Suppressor macrophage treated with lipopolysaccharide for 1 hour (primary cell): Measurements from ENCODE around the gene SEMA3G.
A peak's percentile ranks its signal among the peaks of the same experiment; 100 is the strongest.

Source experiments
- DNase-seq, 3 donors: peaks; one replicate each; pipeline ENCODE4 v3.0.0-alpha.2; 2020 to 2022

The SEMA3G gene

DNA sequence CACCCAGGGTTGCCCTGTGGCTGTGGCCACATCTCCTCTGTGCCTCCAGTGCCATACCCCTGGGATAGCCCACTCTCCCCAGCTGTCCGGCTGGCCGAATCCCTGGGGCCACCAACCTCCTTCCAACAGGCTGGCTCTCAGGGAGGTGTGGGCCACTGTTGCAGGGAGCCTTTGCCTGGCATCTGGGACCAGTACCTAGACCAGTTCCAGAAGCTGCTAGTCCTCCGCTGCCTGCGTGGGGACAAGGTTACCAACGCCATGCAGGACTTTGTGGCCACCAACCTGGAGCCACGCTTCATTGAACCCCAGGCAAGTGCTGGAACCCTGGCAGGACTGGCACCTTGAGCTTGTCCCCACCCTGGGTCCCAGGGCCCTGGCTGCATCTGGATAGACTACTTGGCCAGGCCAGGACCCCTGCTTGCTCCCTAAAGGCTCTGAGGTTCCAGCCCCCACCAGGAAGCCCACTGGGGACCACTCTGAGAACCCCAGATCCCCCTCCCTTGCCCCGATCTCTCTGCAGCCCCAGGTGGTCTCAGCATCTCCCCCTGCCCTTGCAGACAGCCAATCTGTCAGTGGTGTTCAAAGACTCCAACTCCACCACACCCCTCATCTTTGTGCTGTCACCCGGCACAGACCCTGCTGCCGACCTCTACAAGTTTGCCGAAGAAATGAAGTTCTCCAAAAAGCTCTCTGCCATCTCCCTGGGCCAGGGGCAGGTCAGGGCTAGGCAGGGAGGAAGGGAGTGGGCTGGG is 50.0 kb downstream of the SEMA3G start:
- no peak for DNase-seq

DNA sequence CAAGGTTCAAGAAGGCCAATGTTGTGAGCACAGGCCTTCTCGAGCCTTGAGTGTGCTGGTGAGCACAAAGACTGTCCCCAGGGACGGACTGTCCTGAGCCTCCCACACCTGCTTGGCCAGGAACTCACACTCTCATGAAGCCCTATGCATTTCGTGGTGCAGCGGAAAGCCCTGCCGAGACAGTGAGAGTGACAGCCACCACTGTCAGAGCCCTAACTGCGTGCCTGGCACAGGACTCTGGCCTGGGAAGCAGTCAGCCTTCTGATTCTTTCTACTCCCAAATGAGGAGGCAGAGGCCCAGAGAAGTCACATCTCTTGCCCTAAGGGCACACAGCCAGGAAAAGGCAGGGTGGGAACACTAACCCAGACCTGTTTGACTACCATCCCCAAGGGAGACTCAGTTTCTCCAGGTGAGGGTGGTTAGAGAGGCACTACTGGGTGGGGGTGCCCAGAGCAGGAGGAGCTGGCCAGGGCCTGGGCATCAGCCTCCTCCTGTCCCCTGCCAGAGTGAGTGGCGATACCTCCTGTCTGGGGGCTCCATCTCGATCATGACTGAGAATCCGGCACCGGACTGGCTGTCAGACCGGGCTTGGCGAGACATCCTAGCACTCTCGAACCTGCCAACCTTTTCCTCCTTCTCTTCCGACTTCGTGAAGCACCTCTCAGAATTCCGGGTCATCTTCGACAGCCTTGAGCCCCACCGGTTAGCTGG is 50.8 kb downstream of the SEMA3G start:
- no peak for DNase-seq

DNA sequence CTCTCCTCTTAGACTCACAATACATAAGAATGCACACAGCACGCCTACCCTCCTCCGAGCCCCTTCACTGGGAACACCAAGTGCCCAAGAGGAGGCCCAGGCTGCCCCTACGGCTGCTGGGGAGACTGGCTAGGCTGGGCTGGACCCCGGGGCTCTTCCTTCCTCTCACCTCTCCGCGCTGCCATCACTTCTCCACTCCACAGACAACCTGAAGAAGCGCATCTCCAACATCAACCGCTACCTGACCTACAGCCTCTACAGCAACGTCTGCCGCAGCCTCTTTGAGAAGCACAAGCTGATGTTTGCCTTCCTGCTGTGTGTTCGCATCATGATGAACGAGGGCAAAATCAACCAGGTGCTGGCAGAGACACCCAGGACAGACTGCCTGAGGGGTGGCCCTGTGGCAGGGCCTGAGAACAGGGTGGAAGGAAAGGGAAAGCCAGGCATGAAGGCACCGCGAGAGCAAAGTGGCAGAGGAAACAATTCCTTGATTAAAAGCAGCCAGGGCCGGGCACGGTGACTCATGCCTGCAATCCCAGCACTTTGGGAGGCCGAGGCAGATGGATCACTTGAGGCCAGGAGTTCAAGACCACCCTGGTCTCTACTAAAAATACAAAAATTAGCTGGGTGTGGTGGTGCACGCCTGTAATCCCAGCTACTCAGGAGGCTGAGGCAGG is 51.6 kb downstream of the SEMA3G start:
- no peak for DNase-seq

DNA sequence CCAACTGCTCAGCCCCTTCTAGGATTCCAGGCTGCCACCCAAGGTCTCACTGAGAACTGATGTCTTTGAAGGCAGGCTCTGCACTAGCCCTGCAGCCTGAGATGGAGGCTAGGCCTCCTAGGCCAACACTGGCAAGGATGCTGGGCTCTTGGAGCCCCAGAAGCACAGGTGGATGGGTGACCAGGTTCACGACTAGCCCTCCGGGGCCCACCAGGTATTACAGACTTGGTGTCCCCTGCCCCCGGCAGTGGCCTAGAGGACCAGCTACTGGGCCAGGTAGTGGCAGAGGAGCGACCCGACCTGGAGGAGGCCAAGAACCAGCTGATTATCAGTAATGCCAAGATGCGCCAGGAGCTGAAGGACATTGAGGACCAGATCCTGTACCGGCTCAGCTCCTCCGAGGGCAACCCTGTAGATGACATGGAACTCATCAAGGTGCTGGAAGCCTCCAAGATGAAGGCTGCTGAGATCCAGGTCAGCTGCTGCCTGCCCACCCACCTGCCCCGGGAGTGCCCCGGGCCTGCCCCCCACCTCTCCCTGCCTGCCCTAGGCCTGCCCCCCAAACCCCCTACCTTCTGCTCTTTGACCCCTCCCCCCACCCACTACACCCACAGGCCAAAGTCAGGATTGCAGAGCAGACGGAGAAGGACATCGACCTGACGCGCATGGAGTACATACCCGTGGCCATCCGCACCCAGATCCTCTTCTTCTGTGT is 52.5 kb downstream of the SEMA3G start:
- no peak for DNase-seq

DNA sequence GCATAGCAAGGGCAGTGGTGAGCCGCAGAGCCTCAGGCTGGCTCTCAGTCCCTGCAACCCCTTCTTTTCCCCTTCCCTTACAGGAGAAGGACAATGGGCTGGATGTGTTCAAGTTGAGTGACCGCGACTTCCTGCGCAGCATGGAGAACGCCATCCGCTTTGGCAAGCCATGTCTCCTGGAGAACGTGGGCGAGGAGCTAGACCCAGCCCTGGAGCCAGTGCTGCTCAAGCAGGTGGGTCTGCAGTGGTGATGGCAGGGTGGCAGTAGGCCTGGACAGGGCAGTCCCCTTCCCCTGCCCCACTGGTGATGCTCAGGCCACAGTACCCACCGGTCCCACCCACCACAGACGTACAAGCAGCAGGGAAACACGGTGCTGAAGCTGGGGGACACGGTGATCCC is 53.8 kb downstream of the SEMA3G start:
- no peak for DNase-seq

DNA sequence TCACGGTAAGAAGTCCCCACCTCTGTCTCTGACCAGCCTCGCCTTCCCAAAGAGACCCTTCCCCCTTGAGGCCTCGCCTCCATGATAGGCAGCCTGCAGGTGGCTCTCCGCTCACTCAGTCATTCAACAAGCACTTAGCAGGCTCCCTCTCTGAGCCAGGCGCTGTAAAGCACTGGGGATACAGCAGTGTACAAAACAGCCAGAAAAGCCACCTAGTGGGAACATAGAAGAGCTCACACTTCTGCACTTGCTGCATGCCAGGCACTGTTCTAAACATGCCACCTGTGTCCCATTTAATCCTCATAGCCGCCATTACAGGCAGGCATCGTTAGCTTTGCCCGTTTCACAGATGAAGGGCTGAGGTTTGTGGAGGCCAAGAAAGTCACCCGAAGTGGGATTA is 56.0 kb downstream of the SEMA3G start:
- no peak for DNase-seq

DNA sequence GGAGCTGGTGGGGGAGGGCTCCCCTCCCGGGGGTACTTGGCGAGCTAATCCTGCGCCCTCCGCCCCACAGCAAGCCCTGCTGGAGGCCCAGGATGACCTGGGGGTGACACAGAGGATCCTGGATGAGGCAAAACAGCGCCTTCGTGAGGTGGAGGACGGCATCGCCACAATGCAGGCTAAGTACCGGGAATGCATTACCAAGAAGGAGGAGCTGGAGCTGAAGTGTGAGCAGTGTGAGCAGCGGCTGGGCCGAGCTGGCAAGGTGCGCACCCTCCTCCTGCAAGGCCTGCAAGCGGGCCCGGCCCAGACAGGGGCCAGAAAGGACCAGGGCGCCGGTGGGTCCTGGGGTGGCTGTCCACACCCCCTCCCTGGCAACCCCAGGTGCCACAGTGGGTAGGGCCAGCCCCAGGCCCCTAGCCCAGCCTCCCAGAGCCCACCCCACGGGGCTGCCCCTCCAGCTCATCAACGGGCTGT is 56.5 kb downstream of the SEMA3G start:
- no peak for DNase-seq

DNA sequence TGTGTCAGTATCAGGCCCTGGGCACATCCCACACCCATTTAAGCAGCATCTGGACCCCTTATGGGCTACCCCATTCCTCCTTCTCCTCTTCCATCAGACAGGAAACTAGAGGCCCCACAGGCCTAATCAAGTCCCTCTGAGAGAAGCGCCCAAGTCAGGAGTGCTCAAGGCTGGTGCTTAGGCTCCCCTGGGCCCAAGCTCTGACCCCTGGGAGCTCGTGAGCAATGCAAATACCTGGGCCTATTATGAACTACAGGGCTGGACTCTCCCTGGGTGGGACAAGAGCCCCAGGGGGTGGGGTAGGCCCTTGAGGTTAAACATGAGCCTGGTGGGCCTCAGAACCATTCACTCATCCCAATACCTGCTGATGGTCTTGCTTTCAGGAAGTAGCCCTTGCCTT is 57.4 kb downstream of the SEMA3G start:
- no peak for DNase-seq

DNA sequence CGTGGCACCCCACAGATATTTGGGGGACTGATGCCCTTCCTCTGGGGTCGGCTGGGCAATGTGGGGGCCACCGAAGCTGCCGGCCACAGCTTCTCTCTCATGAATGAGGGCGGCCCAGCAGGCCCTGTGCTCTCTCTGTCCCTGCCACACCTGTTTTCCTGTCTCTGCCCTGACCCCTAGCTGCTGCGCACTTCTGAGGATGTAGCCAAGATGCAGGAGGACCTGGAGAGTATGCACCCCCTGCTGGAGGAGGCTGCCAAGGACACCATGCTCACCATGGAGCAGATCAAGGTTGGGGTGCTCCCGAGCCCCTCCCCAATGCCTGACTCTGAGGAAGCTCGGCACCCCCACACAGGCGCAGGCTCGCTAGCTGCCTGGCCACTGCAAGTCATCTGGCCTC is 59.7 kb downstream of the SEMA3G start:
- peak in 2 of 3 donors; percentile 19 to 32 for DNase-seq

DNA sequence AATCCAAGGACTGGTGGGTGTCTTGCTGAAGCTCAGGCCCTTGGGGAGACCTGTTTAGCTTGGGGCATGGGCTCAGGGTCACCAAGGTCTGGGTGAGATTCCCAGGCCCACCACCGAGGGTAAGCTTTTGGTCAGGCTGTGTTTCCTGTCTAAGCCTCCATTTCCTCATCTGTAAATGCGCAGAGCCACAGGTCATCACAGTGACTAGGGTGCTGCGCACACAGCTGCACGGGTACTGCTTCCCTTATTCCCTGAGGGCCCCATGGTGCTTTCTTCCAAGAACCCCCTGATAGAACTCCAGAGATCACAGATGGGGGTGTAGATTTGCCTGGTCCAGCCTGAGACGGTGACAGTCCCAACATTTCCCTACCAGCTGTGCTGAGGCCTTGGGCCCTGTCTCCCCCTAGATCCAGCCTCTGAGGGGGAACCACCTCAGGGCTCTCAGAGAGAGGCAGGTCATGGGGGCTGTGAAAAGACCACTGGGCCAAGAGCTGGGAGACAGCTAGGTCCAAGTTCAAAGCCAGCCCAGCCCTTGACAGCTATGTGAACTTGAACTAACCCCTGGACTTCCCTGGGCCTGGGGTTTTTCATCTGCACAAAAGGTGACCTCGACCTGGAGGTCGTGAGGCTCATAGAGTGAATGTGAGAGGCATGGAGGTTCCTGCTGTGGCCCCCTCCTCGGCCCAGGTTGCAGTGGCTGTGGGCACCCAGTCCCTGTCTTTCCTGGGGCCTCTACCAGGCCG is 60.7 kb downstream of the SEMA3G start:
- DNase-seq = peak in 2 of 3 donors; percentile 26 to 28

DNA sequence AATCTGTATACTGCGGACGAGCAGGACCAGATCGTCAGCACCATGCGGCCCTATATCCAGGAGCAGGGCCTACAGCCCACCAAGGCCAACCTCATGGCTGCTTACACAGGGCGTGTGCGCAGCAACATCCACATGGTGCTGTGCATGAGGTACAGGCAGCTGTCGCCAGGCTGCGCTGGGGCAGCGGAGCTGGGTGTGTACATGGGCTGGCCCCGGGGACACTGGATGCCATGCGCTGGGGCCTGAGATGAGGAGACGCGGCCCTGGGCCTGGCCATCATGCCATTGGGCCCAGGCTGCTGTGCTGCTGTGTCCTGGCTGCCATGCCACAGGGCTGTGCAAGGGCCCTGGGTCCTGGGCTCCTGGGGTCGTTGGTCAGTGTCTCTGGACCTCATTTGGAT is 61.5 kb downstream of the SEMA3G start:
- no peak for DNase-seq
